NCI-H69 (cell line): Measurements from ENCODE around the gene STK31.
"Not testable (repeated sequence)": the region's sequence is repeated elsewhere in the genome, so short reads cannot be mapped to it uniquely, and the experiment has no call there.

Experiments
- DNase-seq: peaks from one replicate; lab custom pipeline; 2025; lab: John Stamatoyannopoulos, UW

Gene STK31, protein sequence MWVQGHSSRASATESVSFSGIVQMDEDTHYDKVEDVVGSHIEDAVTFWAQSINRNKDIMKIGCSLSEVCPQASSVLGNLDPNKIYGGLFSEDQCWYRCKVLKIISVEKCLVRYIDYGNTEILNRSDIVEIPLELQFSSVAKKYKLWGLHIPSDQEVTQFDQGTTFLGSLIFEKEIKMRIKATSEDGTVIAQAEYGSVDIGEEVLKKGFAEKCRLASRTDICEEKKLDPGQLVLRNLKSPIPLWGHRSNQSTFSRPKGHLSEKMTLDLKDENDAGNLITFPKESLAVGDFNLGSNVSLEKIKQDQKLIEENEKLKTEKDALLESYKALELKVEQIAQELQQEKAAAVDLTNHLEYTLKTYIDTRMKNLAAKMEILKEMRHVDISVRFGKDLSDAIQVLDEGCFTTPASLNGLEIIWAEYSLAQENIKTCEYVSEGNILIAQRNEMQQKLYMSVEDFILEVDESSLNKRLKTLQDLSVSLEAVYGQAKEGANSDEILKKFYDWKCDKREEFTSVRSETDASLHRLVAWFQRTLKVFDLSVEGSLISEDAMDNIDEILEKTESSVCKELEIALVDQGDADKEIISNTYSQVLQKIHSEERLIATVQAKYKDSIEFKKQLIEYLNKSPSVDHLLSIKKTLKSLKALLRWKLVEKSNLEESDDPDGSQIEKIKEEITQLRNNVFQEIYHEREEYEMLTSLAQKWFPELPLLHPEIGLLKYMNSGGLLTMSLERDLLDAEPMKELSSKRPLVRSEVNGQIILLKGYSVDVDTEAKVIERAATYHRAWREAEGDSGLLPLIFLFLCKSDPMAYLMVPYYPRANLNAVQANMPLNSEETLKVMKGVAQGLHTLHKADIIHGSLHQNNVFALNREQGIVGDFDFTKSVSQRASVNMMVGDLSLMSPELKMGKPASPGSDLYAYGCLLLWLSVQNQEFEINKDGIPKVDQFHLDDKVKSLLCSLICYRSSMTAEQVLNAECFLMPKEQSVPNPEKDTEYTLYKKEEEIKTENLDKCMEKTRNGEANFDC

DNA sequence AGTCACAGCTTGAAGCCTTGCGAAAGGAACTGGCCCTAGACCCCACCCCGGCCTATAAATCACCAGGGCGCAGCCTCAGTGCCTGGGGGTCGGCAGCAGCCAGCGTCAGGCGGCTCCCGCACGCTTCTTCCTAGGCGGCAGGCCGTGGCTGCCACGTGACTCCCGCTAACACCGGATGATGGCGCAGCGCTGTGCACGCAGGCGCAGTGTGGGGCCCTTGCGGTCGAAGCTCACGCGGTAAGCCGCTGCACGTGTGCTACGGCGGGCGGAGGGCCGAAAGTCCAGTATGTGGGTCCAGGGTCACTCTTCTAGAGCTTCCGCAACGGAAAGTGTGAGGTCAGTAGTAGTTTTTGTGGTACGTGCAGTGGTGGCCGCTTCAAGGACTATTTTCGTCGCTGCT, at the start of gene STK31:
Gene STK31 (plus strand): TSS at position 220 of the 400 bp plus-strand sequence. CDS start 67 bp downstream, at position 287.
- DNase-seq, result no peak

DNA sequence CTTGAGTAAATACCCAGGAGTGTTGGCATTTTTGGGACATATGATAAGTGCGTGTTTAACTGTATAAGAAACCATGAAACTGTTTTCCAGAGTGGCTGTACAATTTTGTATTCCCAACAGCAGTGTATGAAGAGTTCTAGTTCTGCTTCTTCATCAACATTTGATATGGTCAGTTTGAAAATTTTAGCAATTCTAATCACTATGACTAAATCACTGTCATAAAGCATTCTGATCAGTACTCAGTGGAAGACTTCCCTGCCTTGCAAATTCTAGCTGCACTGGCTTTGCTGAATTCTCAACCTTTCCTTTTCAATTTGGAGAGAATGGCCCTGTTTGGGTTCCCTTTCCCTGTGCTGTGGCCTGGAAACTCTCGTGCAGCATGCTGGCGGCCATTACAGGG, 48.6 kb upstream of the STK31 start:
- no peak for DNase-seq

DNA sequence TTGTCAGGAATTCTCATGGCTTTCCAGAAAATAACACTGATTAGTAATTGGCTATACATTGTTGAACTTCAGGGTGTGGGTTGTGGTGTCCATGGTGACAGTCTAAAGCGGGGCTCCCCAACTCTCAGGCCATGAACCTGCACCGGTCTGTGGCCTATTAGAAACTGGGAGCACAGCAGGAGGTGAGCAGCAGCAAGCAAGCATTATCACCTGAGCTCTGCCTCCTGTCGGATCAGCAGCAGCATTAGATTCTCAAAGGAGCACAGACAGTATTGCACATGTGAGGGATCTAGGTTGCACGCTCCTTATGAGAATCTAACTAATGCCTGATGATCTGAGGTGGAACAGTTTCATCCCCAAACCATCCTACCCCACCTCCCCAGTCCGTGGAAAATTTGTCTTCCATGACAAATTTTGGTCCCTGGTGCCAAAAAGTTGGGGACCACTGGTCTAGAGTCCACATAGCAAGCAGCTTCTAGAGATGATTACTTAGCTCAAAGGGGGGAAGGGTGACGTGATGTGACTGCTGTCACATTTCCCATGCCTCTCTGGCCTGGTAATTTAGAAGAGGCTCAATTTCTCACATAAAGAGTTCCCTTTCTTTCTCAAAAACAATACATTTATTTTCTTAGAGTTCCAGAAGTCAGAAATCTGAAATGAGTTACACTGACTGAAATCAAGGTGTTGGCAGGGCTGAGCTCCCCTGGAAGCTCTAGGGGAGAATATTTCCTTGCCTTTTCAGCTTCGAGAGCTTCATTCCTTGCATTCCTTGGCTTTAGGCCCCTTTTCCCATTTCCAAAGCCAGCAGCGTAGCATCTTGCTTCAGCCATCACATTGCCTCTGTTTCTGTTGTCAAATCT, 47.7 kb upstream of the STK31 start:
- peak; percentile 22 for DNase-seq

DNA sequence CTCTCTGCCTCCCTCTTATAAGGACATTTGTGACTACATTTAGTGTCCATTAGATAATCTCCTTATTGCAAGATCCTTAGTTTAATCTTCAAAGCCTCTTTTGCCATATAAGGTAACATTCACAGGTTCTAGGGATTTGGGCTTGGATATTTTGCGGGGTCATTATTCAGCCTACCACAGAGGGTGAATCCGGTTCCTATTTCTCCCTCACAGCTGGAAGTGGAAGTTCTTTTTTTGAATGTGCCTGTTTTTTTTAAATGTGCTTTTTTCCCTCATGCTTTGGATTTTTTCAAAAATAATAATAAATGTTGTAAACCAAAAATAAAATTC, 47.1 kb upstream of the STK31 start:
- no peak for DNase-seq

DNA sequence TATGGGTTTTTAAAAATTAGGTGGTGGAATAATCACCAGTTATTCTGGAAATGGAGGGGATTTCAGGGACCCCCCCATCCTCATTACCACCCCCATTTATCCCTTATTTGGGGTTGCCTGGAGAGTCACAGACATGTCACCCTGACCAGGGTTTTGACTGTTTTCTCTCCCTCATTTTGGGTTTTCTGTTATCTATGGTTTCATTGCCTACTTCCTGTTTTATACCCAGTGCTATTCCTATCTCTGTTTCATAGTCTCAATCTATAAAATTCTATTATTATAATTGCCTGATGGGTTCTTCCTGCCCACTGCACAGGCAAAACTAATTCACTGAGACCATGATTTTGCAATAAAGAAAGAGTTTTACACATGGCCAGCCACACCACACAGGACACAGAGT, 45.9 kb upstream of the STK31 start:
- no peak for DNase-seq

DNA sequence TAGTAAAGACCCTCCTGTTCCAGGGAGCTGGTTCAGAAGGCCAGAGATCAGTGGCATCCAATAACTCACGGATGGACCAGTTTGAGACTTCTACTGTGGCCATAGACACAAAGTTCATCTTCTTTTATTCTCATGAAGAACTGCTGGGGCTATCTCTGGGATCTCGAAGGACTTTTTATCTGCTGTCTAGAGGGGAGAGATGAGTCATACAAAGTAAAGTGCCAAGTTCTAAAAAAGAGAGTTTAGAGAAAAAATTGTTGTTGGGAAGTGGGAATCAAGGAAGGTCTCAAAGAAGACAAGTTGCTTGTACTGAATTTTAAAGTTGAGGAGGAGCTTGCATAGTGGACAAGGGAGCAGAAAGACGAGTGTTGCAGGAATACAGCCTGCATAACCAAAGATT, 38.0 kb upstream of the STK31 start:
- no peak for DNase-seq

DNA sequence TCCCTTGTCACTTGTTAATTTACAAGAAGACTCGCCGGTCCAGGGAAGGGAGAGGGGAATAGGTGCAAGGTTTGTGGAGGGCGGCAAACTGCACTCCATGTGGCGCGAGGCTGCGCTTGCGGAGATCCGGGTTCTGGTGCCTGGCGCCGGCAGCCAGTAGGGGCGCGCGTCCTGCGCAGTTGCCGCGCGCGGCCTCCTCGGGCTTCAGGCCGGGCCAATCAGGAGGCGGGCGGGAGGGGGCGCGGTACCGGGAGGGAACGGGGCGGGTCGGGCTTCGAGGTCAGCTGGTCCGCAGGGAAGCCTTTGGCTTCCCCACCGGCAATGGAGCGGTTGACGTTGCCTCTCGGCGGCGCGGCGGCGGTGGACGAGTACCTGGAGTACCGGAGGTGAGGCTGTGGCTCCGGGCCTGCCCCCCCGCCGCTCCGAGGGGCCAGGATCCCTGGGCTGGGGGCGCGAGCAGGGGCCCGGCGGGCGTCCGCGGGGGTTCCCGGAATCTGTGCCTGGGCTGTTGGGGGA, 30.1 kb upstream of the STK31 start, which contains the start of gene FAM221A:
Gene FAM221A (plus strand): TSS at position 302 of the 516 bp plus-strand sequence. CDS start 20 bp downstream, at position 322.
- DNase-seq, result peak; percentile 95

DNA sequence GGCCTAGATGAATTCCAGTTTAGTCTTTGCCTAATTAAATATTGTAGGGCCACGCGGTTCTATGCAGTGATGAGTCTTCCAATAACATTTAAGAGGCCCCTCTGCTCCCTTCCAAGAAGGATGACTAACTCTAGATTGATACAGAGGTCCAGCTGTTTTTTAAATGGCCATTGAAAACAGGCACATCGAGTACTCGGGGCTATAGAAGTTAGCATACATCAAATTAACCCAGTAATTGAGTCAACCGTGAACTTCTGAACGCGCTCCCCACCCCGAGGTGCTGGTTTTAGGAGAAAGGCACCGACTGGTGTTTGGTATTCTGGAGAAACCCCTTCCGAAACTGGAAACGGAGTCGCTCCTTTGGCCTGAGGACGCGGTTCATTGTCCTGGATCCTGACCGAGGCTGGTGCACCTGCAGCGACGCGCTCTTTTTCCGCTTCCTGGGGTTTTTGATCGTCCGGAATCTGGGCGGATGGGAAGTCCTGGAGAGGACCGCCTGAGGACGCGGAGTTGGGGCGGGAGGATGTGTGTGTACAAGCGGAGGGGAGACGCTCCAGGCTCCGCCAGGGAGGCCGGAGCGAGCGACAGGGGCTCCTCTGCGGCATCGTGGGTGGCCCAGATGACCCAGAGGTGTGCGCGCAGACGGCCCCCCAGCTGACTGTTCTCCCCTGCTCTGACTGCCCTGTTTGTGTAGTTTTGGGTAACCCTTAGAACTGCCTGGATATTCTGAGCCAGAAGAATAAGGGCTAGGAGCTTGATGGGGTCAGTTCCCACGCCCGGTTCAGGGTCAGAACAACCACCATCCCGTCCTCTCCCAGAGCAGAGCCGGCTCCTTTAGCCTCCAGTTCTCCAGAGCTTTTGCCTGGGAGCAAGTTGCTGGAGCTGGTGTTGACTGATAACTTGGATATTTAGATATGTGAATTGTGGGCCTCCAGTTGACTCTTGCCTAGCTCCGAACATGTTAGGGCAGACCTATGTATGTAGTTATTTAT, 29.3 kb upstream of the STK31 start:
- peak; percentile 95 for DNase-seq

DNA sequence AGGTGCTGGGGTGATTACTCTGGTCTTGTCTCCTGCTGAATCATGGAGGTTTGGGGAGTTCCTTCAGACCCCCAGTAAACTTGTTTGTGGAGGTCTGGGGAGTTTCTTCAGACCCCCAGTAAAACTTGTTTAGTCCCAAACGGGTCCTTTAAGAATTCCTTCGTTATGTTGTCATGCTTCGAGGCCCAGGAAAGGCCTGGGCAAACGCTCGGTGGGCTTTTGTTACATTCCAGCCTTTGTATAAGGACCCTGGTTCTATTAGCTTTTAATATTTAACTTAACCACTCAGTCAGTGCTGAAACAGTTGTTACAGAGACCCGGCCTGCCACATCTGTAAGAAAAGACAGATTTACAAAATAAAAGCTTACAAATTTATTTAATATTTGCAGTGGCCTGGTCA, 26.0 kb upstream of the STK31 start:
- not testable (repeated sequence) for DNase-seq

DNA sequence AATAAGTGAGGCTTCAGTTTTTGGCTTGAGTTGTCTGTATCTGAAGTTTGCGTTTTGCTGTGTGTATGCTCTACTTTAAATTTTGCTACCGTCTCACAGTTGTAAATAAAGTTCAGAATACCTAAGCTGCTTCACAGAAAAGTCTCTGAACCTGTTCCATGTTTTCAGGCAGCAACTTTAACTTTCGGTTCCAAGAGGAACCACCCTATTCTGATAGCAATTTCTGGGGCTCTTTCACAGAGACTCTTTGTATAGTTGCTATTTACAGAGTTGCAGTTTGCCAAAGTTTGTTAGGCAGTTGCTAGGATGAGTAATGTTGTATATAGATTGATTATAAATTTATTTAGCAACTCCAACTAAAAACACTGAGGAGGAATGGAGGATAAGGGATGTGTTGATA, 24.3 kb upstream of the STK31 start:
- DNase-seq, result no peak

DNA sequence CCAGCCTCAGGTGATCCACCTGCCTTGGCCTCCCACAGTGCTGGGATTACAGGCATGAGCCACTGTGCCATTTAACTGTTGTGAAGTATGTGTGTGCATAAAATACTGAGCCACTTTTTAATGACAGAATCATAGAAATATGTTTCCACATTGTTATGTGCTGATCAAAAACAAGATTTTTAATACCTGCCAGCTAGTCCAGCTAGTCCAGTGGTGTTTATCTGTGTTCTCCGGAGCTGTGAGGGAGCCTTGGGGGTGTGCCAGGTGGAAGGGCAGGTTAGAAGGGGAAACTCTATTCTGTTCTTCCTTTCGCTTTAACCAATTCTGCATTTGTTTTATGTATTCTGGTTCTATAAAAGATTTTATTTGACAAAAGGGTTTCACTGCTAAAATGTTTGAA, 23.0 kb upstream of the STK31 start:
- no peak for DNase-seq

DNA sequence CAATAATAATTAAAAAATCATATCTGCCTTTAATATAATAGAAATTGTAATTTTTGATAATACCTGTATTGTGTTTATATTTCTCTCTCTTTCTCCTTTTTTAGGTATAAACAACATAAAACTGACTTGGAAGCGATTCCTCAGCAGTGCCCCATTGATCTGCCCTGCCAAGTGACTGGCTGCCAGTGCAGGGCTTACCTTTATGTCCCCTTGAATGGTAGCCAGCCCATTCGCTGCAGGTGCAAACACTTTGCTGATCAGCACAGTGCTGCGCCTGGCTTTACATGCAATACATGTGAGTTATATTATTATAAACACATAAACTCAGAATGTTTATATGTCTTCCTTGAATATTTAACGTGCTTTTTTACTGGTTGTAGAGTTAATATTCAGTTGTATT, 20.9 kb upstream of the STK31 start:
- no peak for DNase-seq

DNA sequence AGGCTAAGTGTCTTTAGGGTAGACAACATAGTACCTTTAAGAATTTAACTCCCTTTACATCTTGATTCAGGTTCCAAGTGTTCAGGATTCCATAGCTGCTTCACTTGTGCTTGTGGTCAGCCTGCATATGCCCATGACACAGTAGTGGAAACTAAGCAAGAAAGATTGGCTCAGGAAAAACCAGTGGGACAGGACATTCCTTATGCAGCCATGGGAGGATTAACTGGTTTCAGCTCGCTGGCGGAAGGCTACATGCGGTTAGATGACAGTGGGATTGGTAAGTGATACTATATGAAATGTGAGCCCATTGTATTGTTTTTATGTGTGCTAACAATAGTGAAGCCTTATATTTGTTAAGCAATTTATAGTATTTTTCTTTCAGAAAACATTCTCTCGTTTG, 18.7 kb upstream of the STK31 start:
- no peak for DNase-seq

DNA sequence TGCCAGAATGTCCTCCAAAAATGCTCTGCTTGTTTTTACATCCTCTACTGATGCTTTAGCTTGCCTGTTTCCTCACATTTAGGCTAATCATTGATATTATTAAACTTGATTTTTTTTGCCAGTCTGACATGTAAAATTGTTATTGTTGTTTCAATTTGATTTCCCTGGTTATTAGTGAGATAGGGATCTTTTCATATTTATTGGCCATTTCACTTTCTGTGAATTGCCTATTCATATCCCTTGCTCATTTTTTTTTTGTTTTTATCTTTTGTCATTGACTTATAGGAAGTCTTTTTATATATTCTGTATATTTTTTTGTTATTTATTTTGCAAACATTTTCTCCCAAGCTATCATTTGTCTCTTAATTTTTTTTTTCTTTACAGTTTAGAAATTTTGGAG, 16.8 kb upstream of the STK31 start:
- DNase-seq, result no peak

DNA sequence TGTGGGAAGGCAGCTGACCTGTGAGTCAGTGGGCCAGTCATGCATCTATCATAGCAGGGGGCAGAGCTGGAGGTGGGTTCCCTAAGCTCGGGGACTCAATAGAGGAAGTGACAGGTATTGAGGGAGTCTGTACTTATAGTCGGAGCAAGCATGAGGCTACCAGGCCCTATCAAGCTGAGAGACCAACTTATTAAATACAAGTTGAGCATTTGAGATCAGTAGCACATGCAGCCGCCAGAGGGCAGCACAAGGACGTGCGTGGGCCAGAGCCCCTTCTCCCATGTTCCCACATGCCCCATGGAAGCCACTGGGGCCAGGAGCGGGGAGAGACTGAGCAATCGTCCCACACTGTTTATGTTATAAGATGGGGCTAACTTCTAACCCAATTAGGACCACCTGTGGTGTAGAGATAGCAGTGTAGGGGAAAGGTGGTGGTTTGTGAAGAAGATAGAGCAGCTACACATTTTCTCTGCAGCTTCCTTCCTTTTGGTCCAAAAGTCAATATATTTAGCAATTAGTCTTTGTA, 13.0 kb upstream of the STK31 start:
- peak; percentile 69 for DNase-seq

DNA sequence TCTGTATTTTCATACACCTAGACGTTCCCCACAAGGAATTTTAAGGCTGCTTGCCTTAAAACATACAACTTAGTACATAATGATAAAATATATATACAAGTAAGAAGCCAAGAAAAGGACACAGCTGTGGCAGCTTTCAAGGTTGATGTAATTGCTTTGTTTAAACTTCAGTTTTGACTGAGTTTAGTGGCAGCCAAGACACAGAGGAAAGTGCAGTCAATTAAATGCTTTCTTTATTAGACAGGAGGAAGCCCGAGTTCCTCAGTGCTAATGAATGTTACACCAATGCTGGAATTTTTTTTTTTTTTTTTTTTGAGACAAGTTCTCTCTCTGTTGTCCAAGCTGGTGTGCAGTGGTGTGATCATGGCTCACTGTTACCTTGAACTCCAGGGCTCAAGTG, 11.2 kb upstream of the STK31 start:
- DNase-seq, result no peak

DNA sequence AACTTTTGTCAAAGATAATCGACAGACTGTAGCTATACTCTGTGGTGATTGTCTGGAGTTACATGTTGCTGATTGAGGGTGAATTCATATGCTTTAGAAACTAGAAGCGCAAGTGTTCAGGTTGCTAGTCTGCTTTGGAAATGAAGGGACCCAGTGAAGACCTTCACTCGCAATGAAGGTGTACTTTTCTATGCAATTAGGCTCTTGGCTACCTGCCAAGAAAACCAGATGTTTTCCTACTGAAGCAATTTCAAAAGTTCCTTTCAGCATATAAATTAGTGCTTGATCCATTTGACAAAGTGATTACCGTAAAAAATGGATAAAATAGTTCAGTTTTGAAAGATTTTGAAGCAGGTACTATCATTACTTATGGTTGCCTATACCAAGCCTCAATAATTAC, 10.0 kb upstream of the STK31 start:
- peak; percentile 82 for DNase-seq

DNA sequence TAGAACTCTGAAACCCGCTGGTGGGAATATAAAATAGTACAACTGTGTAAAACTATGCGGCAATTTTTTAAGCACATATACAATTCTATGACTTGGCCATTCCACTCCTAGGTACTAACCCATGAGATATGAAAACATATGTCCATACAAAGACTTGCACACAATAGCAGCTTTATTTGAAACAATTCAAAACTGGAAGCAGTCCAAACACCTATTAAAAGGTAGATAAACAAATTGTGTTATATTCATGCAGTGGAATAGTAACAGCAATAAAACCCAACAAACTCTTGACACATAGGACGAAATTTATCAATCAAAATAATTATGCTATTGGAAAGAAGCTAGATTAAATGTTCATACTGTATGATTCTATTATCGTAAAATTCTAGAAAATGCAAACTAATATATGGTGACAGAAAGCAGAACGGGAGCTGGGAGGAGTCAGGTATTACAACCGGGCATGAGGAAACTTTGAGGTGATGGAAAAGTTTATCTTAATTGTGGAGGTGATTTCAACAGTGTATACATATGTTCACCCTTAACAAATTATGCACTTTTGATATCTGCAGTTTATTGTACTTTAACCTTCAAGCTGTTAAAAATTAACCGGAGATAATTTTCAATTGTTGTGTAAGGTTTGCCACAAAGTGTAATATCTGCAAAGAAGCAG, 803 bp upstream of the STK31 start:
- DNase-seq, result peak; percentile 30
